KMS-11 (cell line): ENCODE results near the gene NEU4.

Experiments used
- H2AFZ ChIP-seq: fragments of 200-600 bp; sonication (generic); 2 replicates; pipeline ENCODE4 v1.6.1; 2016; ENCODE audit warnings: antibody characterized with exemption, mixed run types, low read depth
- H3K27ac ChIP-seq: fragments of 200-600 bp; sonication (generic); 2 replicates; pipeline ENCODE4 v1.6.1; 2016; ENCODE audit warnings: mild to moderate bottlenecking, mixed run types
- H3K27me3 ChIP-seq: fragments of 200-600 bp; sonication (generic); 2 replicates; pipeline ENCODE4 v1.6.1; 2017; ENCODE audit warnings: mild to moderate bottlenecking, low read depth, mixed run types, moderate library complexity; ENCODE audit not compliant: insufficient read depth
- H3K36me3 ChIP-seq: fragments of 200-600 bp; sonication (generic); 2 replicates; pipeline ENCODE4 v1.6.1; 2017; ENCODE audit warnings: mild to moderate bottlenecking, mixed run types; ENCODE audit not compliant: insufficient read depth
- H3K4me1 ChIP-seq: fragments of 200-600 bp; sonication (generic); 2 replicates; pipeline ENCODE4 v1.6.1; 2016; ENCODE audit warnings: mild to moderate bottlenecking, low read depth, mixed run types; ENCODE audit not compliant: poor library complexity, severe bottlenecking
- H3K4me2 ChIP-seq: fragments of 200-600 bp; sonication (generic); 2 replicates; pipeline ENCODE4 v1.7.0; 2016; ENCODE audit warnings: mild to moderate bottlenecking, mixed run types
- H3K4me3 ChIP-seq: fragments of 200-600 bp; sonication (generic); IDR thresholded peaks from 2 replicates; pipeline ENCODE4 v1.6.1; 2017; ENCODE audit warnings: low read depth, low read length, mixed read lengths; ENCODE audit not compliant: insufficient read depth
- H3K79me2 ChIP-seq: fragments of 200-600 bp; sonication (generic); 2 replicates; pipeline ENCODE4 v1.6.1; 2016; ENCODE audit warnings: low read depth, mixed run types; ENCODE audit not compliant: insufficient read depth
- H3K9ac ChIP-seq: fragments of 200-600 bp; sonication (generic); 2 replicates; pipeline ENCODE4 v1.6.1; 2016; ENCODE audit warnings: mild to moderate bottlenecking, mixed run types
- H4K20me1 ChIP-seq: fragments of 200-600 bp; sonication (generic); 2 replicates; pipeline ENCODE4 v1.6.1; 2016; ENCODE audit warnings: mild to moderate bottlenecking, mixed run types; ENCODE audit not compliant: insufficient read depth
- TF ChIP-seq, protein P1 (sequence below): fragments of 200-600 bp; sonication (generic); conservative IDR thresholded peaks from 2 replicates; pipeline ENCODE4 v1.6.1; 2017; ENCODE audit warnings: low read depth, mild to moderate bottlenecking, antibody characterized with exemption, low read length, moderate library complexity, mixed read lengths

The NEU4 gene

DNA sequence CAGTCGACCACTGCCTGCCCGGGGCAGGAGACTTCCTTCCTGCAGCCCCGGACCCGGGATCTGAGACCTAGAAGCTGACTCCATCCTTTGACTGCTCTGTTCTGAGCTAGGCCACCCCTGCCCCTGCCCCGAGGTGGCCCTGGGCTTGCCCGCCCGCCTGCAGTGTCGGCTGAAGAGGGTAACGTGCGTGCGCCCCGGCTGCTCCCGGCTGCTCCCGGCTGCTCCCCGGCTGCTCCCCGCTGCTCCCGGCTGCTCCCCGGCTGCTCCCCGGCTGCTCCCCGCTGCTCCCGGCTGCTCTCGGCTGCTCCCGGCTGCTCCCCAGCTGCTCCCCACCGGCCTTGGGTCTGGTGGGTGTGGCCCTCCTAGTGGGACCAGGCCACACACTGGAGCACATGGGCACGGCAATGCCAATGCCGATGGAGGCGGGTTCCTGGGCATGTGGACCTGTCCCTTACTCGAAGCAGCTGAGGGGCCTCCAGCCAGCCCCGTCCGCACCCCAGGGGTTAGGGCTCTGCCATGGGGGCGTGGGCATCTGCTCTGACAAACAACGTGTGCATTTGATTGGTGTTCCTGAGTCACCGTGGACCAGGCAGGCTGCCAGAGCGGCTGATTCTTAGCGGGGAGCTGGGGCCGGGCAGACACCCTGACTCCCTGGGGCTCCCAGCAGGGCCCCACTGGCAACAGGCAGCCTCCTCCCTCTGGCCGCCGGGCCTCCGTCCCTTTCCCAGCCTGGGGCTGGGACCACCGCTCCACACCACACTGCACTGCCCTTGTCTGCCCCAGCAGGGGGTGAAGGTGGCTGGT lies 34.4 kb upstream of the NEU4 start:
- H3K4me2 ChIP-seq, result no peak overlapping the region
- no peak overlapping the region for H3K4me3 ChIP-seq
- no peaks in the 10 kb centered on the region for H3K27me3 ChIP-seq
- TF ChIP-seq, protein P1, sequence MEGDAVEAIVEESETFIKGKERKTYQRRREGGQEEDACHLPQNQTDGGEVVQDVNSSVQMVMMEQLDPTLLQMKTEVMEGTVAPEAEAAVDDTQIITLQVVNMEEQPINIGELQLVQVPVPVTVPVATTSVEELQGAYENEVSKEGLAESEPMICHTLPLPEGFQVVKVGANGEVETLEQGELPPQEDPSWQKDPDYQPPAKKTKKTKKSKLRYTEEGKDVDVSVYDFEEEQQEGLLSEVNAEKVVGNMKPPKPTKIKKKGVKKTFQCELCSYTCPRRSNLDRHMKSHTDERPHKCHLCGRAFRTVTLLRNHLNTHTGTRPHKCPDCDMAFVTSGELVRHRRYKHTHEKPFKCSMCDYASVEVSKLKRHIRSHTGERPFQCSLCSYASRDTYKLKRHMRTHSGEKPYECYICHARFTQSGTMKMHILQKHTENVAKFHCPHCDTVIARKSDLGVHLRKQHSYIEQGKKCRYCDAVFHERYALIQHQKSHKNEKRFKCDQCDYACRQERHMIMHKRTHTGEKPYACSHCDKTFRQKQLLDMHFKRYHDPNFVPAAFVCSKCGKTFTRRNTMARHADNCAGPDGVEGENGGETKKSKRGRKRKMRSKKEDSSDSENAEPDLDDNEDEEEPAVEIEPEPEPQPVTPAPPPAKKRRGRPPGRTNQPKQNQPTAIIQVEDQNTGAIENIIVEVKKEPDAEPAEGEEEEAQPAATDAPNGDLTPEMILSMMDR, result no peak
- H3K79me2 ChIP-seq, result no peaks in the 10 kb centered on the region
- H3K4me1 ChIP-seq, result peaks cover 4% of the 10 kb centered on the region
- no peak overlapping the region for H2AFZ ChIP-seq
- H3K9ac ChIP-seq, result no peak overlapping the region
- no peaks in the 10 kb centered on the region for H4K20me1 ChIP-seq
- no peak overlapping the region for H3K27ac ChIP-seq
- no peaks in the 10 kb centered on the region for H3K36me3 ChIP-seq

DNA sequence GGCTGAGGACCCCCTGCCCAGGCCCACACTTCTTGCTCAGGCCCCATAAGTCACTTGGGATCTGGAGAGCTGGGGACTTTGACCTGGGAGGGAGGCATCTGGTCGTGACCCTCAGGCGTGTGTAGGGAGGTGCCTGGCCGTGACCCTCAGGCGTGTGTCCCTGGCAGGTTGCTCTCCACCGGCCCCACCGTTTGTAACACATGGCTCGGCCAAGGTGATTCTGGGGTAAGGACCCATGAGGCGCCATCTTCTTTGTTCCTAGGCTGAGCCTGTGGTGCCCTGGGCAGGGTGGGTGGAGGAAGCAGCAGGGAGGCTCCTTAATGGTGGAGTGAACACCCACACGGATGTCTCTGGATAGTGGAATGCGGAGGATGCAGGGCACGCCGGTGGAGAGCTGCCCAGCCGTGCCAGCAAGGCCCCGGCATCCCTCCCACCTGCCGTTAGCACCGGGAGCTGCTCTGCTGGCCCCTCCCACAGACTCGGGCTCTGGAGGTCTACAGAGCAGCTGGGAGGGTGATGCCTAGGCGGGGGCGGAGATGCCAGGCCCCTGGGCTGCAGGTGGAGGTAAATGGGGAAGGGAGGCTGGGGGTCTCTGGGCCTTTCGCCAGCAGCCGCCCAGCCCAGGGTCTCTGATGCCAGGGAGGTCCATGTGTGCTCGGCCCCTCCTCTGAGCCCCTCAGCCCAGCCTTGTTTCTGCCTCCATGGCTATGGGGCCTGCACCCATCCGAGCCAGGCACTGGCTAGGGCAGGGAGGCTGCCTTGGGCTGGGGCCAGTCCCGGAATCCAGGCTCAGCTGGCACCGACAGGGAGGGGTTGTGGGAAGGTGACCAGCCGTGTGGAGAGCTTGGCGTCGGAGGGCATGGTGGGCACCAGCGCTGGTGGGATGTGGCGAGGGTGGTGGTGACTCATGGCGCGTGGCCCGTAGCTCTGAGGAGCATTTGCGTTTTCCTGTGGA lies 33.5 kb upstream of the NEU4 start:
- Histone ChIP-seq H3K79me2 (no peaks in the 10 kb centered on the region), H3K4me2 (no peak overlapping the region), H3K36me3 (no peaks in the 10 kb centered on the region), H4K20me1 (no peaks in the 10 kb centered on the region), H2AFZ (no peak overlapping the region), H3K27me3 (no peaks in the 10 kb centered on the region), H3K4me1 (peaks cover 4% of the 10 kb centered on the region), H3K27ac (no peak overlapping the region), H3K4me3 (no peak overlapping the region), H3K9ac (no peak overlapping the region)
- TF ChIP-seq, protein P1, result no peak

DNA sequence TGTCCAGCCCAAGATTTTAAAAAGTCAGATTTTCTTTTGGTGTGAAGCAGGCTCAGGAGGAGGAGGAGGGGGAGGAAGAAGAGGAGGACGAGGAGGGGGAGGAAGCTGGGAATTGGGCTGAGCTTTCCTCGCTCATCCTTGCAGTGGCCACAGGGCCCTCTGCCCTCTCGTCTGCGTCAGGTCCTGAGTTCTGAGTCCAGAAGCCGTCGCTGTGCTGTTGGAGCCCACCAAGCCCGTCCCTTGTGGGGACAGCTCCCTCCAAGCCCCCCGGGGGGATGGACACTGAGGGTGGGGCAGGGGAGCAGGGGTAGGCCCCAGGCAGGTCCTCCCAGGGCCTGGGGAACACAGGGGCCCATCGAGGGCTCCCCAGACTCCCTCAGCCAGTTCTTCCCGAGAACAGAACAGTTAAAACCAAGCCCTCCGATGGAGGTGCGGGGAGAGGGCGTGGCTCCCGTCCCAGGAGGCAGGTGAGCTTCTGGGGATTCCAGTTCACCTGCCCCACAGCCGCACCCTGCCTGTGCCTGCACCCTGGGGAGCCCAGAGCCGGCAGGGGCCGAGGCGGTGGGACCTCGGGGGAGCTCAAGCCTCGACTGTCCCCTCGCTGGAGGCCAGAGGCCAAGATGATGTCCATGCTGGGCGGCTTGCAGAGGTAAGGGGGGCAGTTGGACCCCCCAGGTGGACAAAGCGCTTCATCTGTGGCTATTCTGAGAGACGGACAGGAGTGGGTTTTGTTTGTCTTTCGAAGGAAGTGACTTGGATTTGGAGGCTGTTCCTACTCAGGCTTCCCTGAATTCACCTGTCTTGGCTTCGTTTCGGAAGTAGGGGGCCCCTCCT lies 32.4 kb upstream of the NEU4 start, which contains the start of gene GAL3ST2:
Gene GAL3ST2 (plus strand): TSS at position 487 of the 834 bp plus-strand sequence. CDS start 134 bp downstream, at position 621.
- TF ChIP-seq, protein P1, result no peak
- H3K79me2 ChIP-seq, result no peaks in the 10 kb centered on the region
- no peaks in the 10 kb centered on the region for H3K27me3 ChIP-seq
- H3K36me3 ChIP-seq, result no peaks in the 10 kb centered on the region
- no peak within 1 kb of the TSS for H3K4me3 ChIP-seq
- no peak within 1 kb of the TSS for H2AFZ ChIP-seq
- no peak within 1 kb of the TSS for H3K9ac ChIP-seq
- H3K4me2 ChIP-seq, result no peak within 1 kb of the TSS
- H3K27ac ChIP-seq, result no peak within 1 kb of the TSS
- peaks cover 4% of the 10 kb centered on the region for H3K4me1 ChIP-seq
- H4K20me1 ChIP-seq, result no peaks in the 10 kb centered on the region

DNA sequence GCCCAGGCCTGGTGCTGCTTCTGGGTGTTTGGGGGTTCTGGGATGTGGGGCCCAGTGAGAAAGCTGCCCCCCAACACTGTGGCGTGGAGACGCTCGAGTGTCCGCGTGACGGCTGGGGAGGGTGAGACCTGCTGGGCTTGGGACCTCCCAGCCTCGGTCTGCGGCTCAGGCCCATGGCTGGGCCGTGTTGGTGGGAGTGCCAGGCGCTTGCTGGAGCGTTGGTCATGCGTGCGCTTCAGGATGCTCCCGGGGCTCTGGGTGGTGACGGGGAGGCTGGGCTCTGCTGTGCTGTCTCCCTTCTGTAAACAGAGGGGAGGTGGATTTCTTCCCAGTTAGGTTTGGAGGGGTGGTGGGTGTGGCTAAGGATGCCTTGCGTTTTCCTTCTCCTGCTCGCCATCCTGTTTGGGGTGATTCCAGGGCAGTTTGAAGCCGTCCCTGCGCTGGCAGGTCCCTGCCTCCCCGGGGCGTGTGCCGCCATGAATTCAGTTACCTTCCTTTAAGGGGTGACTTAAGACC lies 31.8 kb upstream of the NEU4 start:
- Histone ChIP-seq H3K36me3 (no peaks in the 10 kb centered on the region), H3K27ac (no peak overlapping the region), H3K4me3 (no peak overlapping the region), H3K4me1 (peaks cover 2% of the 10 kb centered on the region), H3K79me2 (no peaks in the 10 kb centered on the region), H3K27me3 (no peaks in the 10 kb centered on the region), H4K20me1 (no peaks in the 10 kb centered on the region), H2AFZ (no peak overlapping the region), H3K4me2 (no peak overlapping the region), H3K9ac (no peak overlapping the region)
- TF ChIP-seq, protein P1, result no peak
